Activated CD4-positive, alpha-beta T cell treated with anti-CD3 and anti-CD28 coated beads, Interleukin-2, amount 50 U/mL, for 1 hour (primary cell): Measurements from ENCODE around the gene PRKAG3.
"Not testable (repeated sequence)": the region's sequence is repeated elsewhere in the genome, so short reads cannot be mapped to it uniquely, and the experiment has no call there.

ENCODE experiments used
- DNase-seq: peaks from one replicate; pipeline ENCODE4 v3.0.0-alpha.2; 2020

Gene PRKAG3

GRCh38 chr2:218780046-218780445 is 51.6 kb downstream of the PRKAG3 start:
- DNase-seq, result no peak

GRCh38 chr2:218777276-218777990 is 54.2 kb downstream of the PRKAG3 start:
- no peak for DNase-seq

DNA sequence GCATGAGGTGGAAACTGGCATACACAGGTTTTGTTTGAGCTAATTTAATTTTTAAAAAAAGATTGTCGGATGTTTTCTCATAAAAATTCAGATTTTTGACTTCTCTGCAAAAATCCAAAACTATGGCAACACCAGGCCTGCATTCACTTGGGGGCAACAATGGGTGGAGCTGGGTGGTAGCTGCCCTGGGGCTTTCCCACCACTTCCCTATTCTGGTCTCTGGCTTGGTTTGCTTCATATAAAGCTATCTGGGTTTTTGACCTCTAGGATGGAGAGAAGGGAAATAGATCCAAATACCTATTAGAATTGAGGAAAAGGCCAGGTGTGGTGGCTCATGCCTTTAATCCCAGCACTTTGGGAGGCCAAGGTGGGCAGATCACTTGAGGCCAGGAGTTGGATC is 55.1 kb downstream of the PRKAG3 start:
- DNase-seq, result no peak

DNA sequence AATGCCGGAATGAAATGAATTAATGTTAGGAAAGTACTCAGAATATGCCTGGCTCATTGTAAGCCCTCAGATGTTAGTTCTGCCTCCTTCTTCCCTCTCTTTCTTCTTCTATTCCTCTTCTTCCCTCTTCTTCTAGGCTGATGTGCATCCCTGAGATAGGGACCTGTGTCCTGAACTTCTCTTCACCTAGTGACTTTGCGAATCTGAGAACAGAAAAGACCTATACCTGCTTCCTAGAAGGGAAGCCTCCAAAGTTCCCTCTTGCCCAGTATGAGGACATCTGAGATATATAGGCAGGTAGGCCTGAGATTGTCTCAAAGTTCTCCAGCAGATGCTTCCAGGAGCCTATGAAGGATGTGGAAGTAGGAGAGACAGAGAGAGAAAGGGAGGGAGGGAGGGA is 57.7 kb downstream of the PRKAG3 start:
- no peak for DNase-seq

DNA sequence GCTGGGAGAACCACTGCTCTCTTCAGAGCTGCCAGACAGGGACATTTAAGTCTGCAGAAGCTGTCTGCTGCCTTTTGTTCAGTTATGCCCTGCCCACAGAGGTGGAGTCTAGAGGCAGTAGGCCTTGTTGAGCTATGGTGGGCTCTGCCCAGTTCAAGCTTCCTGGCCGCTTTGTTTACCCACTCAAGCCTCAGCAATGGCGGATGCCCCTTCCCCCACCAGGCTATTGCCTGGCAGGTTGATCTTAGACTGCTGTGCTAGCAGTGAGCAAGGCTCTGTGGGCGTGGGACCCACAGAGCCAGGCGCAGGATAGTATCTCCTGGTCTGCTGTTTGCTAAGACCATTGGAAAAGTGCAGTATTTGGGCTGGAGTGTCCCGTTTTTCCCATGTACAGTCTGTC is 58.8 kb downstream of the PRKAG3 start:
- DNase-seq, result not testable (repeated sequence)
